Adrenal gland (tissue), 9 donors: ENCODE measurements around the gene SMIM45.

Experiments
- DNase-seq, 7 donors: peaks; one replicate each; pipeline ENCODE4 v3.0.0-alpha.2; 2019 to 2020
- H3K27ac ChIP-seq, 5 donors: fragments of 200-600 bp; sonication (generic) in 4 of 5; 1 replicate in 3 of 5; 2 replicates in 2 of 5; pipeline versions ENCODE4 v1.5.1 to v1.8.0; 2016 to 2020; ENCODE audit warnings: mild to moderate bottlenecking in 1 of 5
- H3K27me3 ChIP-seq: fragments of 200-600 bp; 2 replicates; pipeline ENCODE4 v1.8.0; 2021
- H3K36me3 ChIP-seq, 2 donors: fragments of 200-600 bp; replicated peaks in 1 of 2; 1 replicate in 1 of 2; 2 replicates in 1 of 2; pipeline versions ENCODE4 v1.5.1 to v1.8.0; 2018 to 2022
- H3K4me1 ChIP-seq, 2 donors: fragments of 200-600 bp; replicated peaks in 1 of 2; 1 replicate in 1 of 2; 2 replicates in 1 of 2; pipeline versions ENCODE4 v1.5.1 to v1.8.0; 2018 to 2021
- H3K4me3 ChIP-seq, 4 donors: fragments of 200-600 bp; sonication (generic) in 3 of 4; one replicate each; pipeline ENCODE4 v1.5.1; 2016 to 2018
- H3K9me3 ChIP-seq, 3 donors: fragments of 200-600 bp; sonication (generic) in 1 of 3; replicated peaks in 1 of 3; 1 replicate in 2 of 3; 2 replicates in 1 of 3; pipeline versions ENCODE4 v1.5.1 to v1.8.0; 2016 to 2021
- CTCF ChIP-seq, 6 experiments: fragments of 450-650 bp in 4 of 6; fragments of 200-600 bp in 2 of 6; sonication (generic) in 1 of 6; IDR thresholded peaks; 1 replicate in 5 of 6; 2 replicates in 1 of 6; pipeline versions ENCODE4 v1.5.1 to v1.8.0; 2016 to 2021; ENCODE audit warnings: antibody characterized with exemption in 6 of 6, mild to moderate bottlenecking in 2 of 6, moderate library complexity in 1 of 6
- POLR2A ChIP-seq, 2 donors: fragments of 450-650 bp; IDR thresholded peaks; one replicate each; pipeline ENCODE4 v1.6.1; 2017; ENCODE audit warnings: antibody characterized with exemption in 2 of 2, mild to moderate bottlenecking in 2 of 2, moderate library complexity in 1 of 2
- WGBS, 4 donors: extraction: QIAGEN DNeasy Blood & Tissue Kit in 2 of 4; methylation state at CpG; one replicate each; pipeline versions ENCODE4 v1.1.5 to v1.1.7; 2013 to 2017; 5-methylcytosine and 5-hydroxymethylcytosine counted together
- intact Hi-C, 2 donors: fragments of 100-400 bp; cut with DNase I; formaldehyde crosslinking; loops; one replicate each; pipeline versions ENCODE4 v1.14.1 to v1.15.0; 2022 to 2023
- donor health status: healthy with polysubstance abuse.
- donor health status: Bipolar disorder and iron deficiency.
- donor health status: DM: yes; HTN: yes; CAD: no.
- donor health status: DM: no; HTN: no; CAD: no.
- donor health status: DM: no; HTN: no; CAD: no.

SMIM45 gene

GRCh38 chr22:41969110-41969646 lies 17.2 kb downstream of the SMIM45 start, which contains the start of gene SEPTIN3:
SEPTIN3 (plus strand) TSS chr22:41969443; CDS start chr22:41971493, 2,050 bp downstream.
- Histone ChIP-seq H3K4me3 (no peak within 1 kb of the TSS), H3K27ac (no peak within 1 kb of the TSS), H3K4me1 (no peaks in the 10 kb centered on the region), H3K9me3 (no peaks in the 10 kb centered on the region), H3K27me3 (peaks cover 8% of the 10 kb centered on the region), H3K36me3 (no peaks in the 10 kb centered on the region)
- TF ChIP-seq CTCF (IDR thresholded peaks at IDR 0.05) (no peak), POLR2A (IDR thresholded peaks at IDR 0.05) (no peak)
- WGBS, 4 donors: 77 to 85% (median 81%) methylated on average over 2 to 8 of the region's 8 CpGs
- DNase-seq: no peak
- intact Hi-C loops: loop anchor here in 1 of 2 donors (5.0 to 10.0 kb wide), 2 partner anchors 146 to 468 kb away; no protein-coding TSS in a partner anchor

- H3K36me3 ChIP-seq: no peaks in the 10 kb centered on the region
- DNase-seq: no peak
- H3K9me3 ChIP-seq: no peaks in the 10 kb centered on the region
- no peaks in the 10 kb centered on the region for H3K4me1 ChIP-seq
- H3K4me3 ChIP-seq: no peak overlapping the region
- peaks cover 10% of the 10 kb centered on the region for H3K27me3 ChIP-seq
- TF ChIP-seq CTCF (IDR thresholded peaks at IDR 0.05) (no peak), POLR2A (IDR thresholded peaks at IDR 0.05) (no peak)
- intact Hi-C loops: loop anchor here in 1 of 2 donors (10.0 kb wide), 1 partner anchor 464 kb away; the partner anchor contains the start of gene NFAM1
- 82 to 93% (median 90%) methylated on average over 2 of the region's 2 CpGs for WGBS, 4 donors
- no peak overlapping the region for H3K27ac ChIP-seq
These were observed 18.7 kb downstream of the SMIM45 start for GRCh38 chr22:41970601-41971000.

- intact Hi-C loops: loop anchor here in 1 of 2 donors (10.0 kb wide), 1 partner anchor 463 kb away; the partner anchor contains the start of gene NFAM1
- WGBS, 4 donors: 78 to 91% (median 81%) methylated on average over 4 to 11 of the region's 11 CpGs; no CpG with 5 or more reads in 1 of the 4 donors
- no peak for DNase-seq
- Histone ChIP-seq H3K36me3 (no peaks in the 10 kb centered on the region), H3K4me3 (no peak overlapping the region), H3K27me3 (peaks cover 18% of the 10 kb centered on the region), H3K4me1 (no peaks in the 10 kb centered on the region), H3K27ac (no peak overlapping the region), H3K9me3 (no peaks in the 10 kb centered on the region)
- TF ChIP-seq POLR2A (IDR thresholded peaks at IDR 0.05): no peak
- TF ChIP-seq CTCF (IDR thresholded peaks at IDR 0.05): no peak
These were observed 19.5 kb downstream of the SMIM45 start for GRCh38 chr22:41971431-41971830.

- TF ChIP-seq POLR2A (IDR thresholded peaks at IDR 0.05) (no peak), CTCF (IDR thresholded peaks at IDR 0.05) (no peak)
- 71 to 79% (median 75%) methylated on average over 10 of the region's 10 CpGs for WGBS, 4 donors
- H3K9me3 ChIP-seq: no peaks in the 10 kb centered on the region
- peaks cover 23% of the 10 kb centered on the region for H3K27me3 ChIP-seq
- H3K36me3 ChIP-seq: no peaks in the 10 kb centered on the region
- no peak overlapping the region for H3K4me3 ChIP-seq
- H3K27ac ChIP-seq: no peak overlapping the region
- intact Hi-C loops: loop anchor here in 1 of 2 donors (10.0 kb wide), 1 partner anchor 460 kb away; the partner anchor contains the start of gene NFAM1
- no peak for DNase-seq
- H3K4me1 ChIP-seq: no peaks in the 10 kb centered on the region
These were observed 22.8 kb downstream of the SMIM45 start for GRCh38 chr22:41974691-41975290.
